RWPE2 (cell line): ENCODE measurements around the gene KRT86.

Experiments
- ATAC-seq: fragments of 200-7000 bp; cut with Tn5 transposase; 3 replicates; pipeline ENCODE4 v1.9.1; 2021; ENCODE audit warnings: low read depth
- DNase-seq: peaks from one replicate; pipeline ENCODE4 v3.0.0-alpha.2; 2020; ENCODE audit warnings: low spot score
- H3K27ac ChIP-seq: fragments of 450-650 bp; 2 replicates; pipeline ENCODE4 v1.5.1; 2017; ENCODE audit warnings: mild to moderate bottlenecking; ENCODE audit not compliant: poor library complexity, severe bottlenecking
- H3K27me3 ChIP-seq: fragments of 250-450 bp; sonication (Bioruptor Pico); 2 replicates; pipeline ENCODE4 v1.5.1; 2021; ENCODE audit warnings: mild to moderate bottlenecking, moderate library complexity; ENCODE audit not compliant: insufficient read depth, poor library complexity, severe bottlenecking
- H3K36me3 ChIP-seq: fragments of 250-450 bp; sonication (Bioruptor Pico); 2 replicates; pipeline ENCODE4 v1.5.1; 2020; ENCODE audit warnings: low read depth, mild to moderate bottlenecking, moderate library complexity
- H3K4me1 ChIP-seq: fragments of 250-450 bp; sonication (Bioruptor Pico); 2 replicates; pipeline ENCODE4 v1.5.1; 2021; ENCODE audit warnings: mild to moderate bottlenecking, moderate library complexity; ENCODE audit not compliant: insufficient read depth, poor library complexity, severe bottlenecking
- H3K4me3 ChIP-seq: fragments of 250-450 bp; sonication (Bioruptor Pico); 2 replicates; pipeline ENCODE4 v1.5.1; 2021; ENCODE audit warnings: mild to moderate bottlenecking, moderate library complexity; ENCODE audit not compliant: severe bottlenecking
- H3K9me3 ChIP-seq: fragments of 250-450 bp; sonication (Bioruptor Pico); 2 replicates; pipeline ENCODE4 v1.5.1; 2021; ENCODE audit warnings: mild to moderate bottlenecking, moderate library complexity; ENCODE audit not compliant: severe bottlenecking
- CTCF ChIP-seq: fragments of 450-650 bp; IDR thresholded peaks from one replicate; pipeline ENCODE4 v1.5.1; 2017; ENCODE audit warnings: mild to moderate bottlenecking, moderate library complexity; ENCODE audit not compliant: poor library complexity, severe bottlenecking

Gene KRT86

GRCh38 chr12:52311285-52311648 lies 36.8 kb downstream of the KRT86 start:
- DNase-seq: no peak
- no peaks in the 10 kb centered on the region for H3K4me1 ChIP-seq
- H3K9me3 ChIP-seq: no peaks in the 10 kb centered on the region
- no peak overlapping the region for H3K4me3 ChIP-seq
- no peak for TF ChIP-seq CTCF
- ATAC-seq: no peak
- H3K27me3 ChIP-seq: no peaks in the 10 kb centered on the region
- no peak overlapping the region for H3K27ac ChIP-seq
- H3K36me3 ChIP-seq: no peaks in the 10 kb centered on the region

- DNase-seq: no peak
- Histone ChIP-seq H3K27ac (no peak overlapping the region), H3K4me1 (no peaks in the 10 kb centered on the region), H3K4me3 (no peak overlapping the region), H3K36me3 (no peaks in the 10 kb centered on the region), H3K9me3 (no peaks in the 10 kb centered on the region), H3K27me3 (no peaks in the 10 kb centered on the region)
- TF ChIP-seq CTCF: no peak
- no peak for ATAC-seq
Observed at GRCh38 chr12:52312086-52312485, 37.6 kb downstream of the KRT86 start.

GRCh38 chr12:52313461-52313860 lies 39.0 kb downstream of the KRT86 start:
- Histone ChIP-seq H3K4me1 (no peaks in the 10 kb centered on the region), H3K36me3 (no peaks in the 10 kb centered on the region), H3K4me3 (no peak overlapping the region), H3K27ac (no peak overlapping the region), H3K9me3 (no peaks in the 10 kb centered on the region), H3K27me3 (no peaks in the 10 kb centered on the region)
- TF ChIP-seq CTCF: no peak
- DNase-seq (no peak), ATAC-seq (no peak)

- no peaks in the 10 kb centered on the region for H3K27me3 ChIP-seq
Observed at GRCh38 chr12:52313926-52314325, 39.5 kb downstream of the KRT86 start.

GRCh38 chr12:52314511-52314910 lies 40.1 kb downstream of the KRT86 start:
- no peak for TF ChIP-seq CTCF
- Histone ChIP-seq H3K27me3 (no peaks in the 10 kb centered on the region), H3K4me1 (no peaks in the 10 kb centered on the region), H3K9me3 (no peaks in the 10 kb centered on the region), H3K27ac (no peak overlapping the region), H3K4me3 (no peak overlapping the region), H3K36me3 (no peaks in the 10 kb centered on the region)
- ATAC-seq (no peak), DNase-seq (no peak)

More at GRCh38 chr12:52313926-52314325, 39.5 kb downstream of the KRT86 start:
- ATAC-seq: no peak
- Histone ChIP-seq H3K4me3 (no peak overlapping the region), H3K27ac (no peak overlapping the region), H3K36me3 (no peaks in the 10 kb centered on the region), H3K9me3 (no peaks in the 10 kb centered on the region), H3K4me1 (no peaks in the 10 kb centered on the region)
- no peak for TF ChIP-seq CTCF
- DNase-seq: no peak
